ENCODE data around the gene SGCA. TPM values are rescaled to one million over a fixed set of nuclear protein-coding genes. Genes with fewer than 3 reads are reported as not detected.

Gene SGCA
- total and polyA plus RNA-seq, 2 of the 8 experiments (the other 6 are each of a cell fraction or from before 2014, with no cell fraction given) = 0.12 TPM; not detected in 1

- TF ChIP-seq CTCF (IDR thresholded peaks at IDR 0.05; ENCODE audit: control extremely low read depth in 1 of 3, insufficient read depth in 1 of 3, low read depth in 1 of 3, low read length in 3 of 3) (no peak), SP1 (IDR thresholded peaks at IDR 0.05; ENCODE audit: low read depth, low read length) (no peak), CBX5 (IDR thresholded peaks at IDR 0.05; ENCODE audit: low read depth, low read length) (no peak), E2F6 (IDR thresholded peaks at IDR 0.05) (no peak), CREB1 (IDR thresholded peaks at IDR 0.05) (no peak)
These were observed 22.2 kb upstream of the SGCA start (continued) for GRCh38 chr17:50143461-50144176.
